Lower leg skin (tissue), 3 donors: ENCODE data around the gene ZEB2.

Source experiments
- POLR2A ChIP-seq, 2 donors: fragments of 450-650 bp; IDR thresholded peaks; one replicate each; pipeline ENCODE4 v1.6.1; 2016 to 2017; ENCODE audit warnings: antibody characterized with exemption in 2 of 2, mild to moderate bottlenecking in 1 of 2, moderate library complexity in 1 of 2
- TF ChIP-seq, protein P1 (sequence below), 3 donors: fragments of 450-650 bp; IDR thresholded peaks; one replicate each; pipeline ENCODE4 v1.5.1; 2016; ENCODE audit warnings: antibody characterized with exemption in 3 of 3, mild to moderate bottlenecking in 3 of 3, moderate library complexity in 2 of 3

DNA sequence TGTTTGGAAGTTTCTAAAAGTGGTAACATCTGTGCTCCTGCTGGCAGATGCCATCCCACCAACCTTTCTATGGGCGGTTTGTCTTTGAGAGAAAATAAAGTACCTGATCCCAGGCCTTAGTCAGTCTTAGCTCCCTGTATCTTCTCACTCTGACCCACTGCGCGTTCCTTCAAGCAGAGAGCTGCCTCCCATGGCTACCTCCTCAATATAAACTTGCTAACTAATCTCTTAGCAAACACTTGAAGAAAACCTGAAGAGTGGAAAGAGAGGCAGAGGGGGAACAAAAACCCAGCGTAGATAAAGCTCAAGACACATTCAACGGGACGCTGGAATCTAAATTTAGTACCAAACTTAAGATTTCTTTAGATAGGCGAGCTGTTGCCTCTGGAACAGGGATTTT lies 17.6 kb downstream of the ZEB2 start:
- TF ChIP-seq, protein P1, sequence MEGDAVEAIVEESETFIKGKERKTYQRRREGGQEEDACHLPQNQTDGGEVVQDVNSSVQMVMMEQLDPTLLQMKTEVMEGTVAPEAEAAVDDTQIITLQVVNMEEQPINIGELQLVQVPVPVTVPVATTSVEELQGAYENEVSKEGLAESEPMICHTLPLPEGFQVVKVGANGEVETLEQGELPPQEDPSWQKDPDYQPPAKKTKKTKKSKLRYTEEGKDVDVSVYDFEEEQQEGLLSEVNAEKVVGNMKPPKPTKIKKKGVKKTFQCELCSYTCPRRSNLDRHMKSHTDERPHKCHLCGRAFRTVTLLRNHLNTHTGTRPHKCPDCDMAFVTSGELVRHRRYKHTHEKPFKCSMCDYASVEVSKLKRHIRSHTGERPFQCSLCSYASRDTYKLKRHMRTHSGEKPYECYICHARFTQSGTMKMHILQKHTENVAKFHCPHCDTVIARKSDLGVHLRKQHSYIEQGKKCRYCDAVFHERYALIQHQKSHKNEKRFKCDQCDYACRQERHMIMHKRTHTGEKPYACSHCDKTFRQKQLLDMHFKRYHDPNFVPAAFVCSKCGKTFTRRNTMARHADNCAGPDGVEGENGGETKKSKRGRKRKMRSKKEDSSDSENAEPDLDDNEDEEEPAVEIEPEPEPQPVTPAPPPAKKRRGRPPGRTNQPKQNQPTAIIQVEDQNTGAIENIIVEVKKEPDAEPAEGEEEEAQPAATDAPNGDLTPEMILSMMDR (IDR thresholded peaks at IDR 0.05) = no peak
- TF ChIP-seq POLR2A (IDR thresholded peaks at IDR 0.05) = no peak
